H1 (cell line): ENCODE measurements around the gene MAPT.

Experiments used
- CEBPB ChIP-seq: IDR thresholded peaks from 2 replicates; pipeline ENCODE4 v1.6.1; 2012; ENCODE audit warnings: low read depth, low read length
- CHD1 ChIP-seq: IDR thresholded peaks from 2 replicates; pipeline ENCODE4 v1.6.1; 2012; ENCODE audit warnings: low read depth, low read length, improper control_type of control experiment
- CHD2 ChIP-seq: IDR thresholded peaks from 2 replicates; pipeline ENCODE4 v1.6.1; 2012; ENCODE audit warnings: low read length, improper control_type of control experiment
- EZH2 ChIP-seq: fragments of 200-600 bp; sonication (generic); IDR thresholded peaks from 2 replicates; pipeline ENCODE4 v1.7.1; 2012; ENCODE audit warnings: low read depth, mild to moderate bottlenecking, moderate library complexity, low read length, inconsistent platforms; ENCODE audit not compliant: severe bottlenecking
- POLR2A ChIP-seq, 2 experiments: IDR thresholded peaks; 1 replicate in 1 of 2; 2 replicates in 1 of 2; pipeline ENCODE4 v1.6.1; 2011; ENCODE audit warnings: low read depth in 2 of 2, low read length in 2 of 2, mild to moderate bottlenecking in 2 of 2; ENCODE audit errors: control extremely low read depth in 1 of 2
- TAF1 ChIP-seq: IDR thresholded peaks from 2 replicates; pipeline ENCODE4 v1.6.1; 2011; ENCODE audit warnings: mild to moderate bottlenecking, low read depth, low read length
- TF ChIP-seq, protein P1 (sequence below), 3 experiments: IDR thresholded peaks; 1 replicate in 2 of 3; 2 replicates in 1 of 3; pipeline versions ENCODE4 v1.5.1 to v1.6.1; 2011; ENCODE audit warnings: low read length in 3 of 3, mild to moderate bottlenecking in 3 of 3, inconsistent platforms in 2 of 3, low read depth in 1 of 3, moderate library complexity in 1 of 3; ENCODE audit not compliant: insufficient read depth in 1 of 3; ENCODE audit errors: control extremely low read depth in 1 of 3
- TF ChIP-seq, protein P2 (sequence below): IDR thresholded peaks from 2 replicates; pipeline ENCODE4 v1.6.1; 2011; ENCODE audit warnings: low read length, improper control_type of control experiment

- TF ChIP-seq CHD2 (no peak), EZH2 (no peak), CHD1 (no peak), CEBPB (no peak), TAF1 (no peak), POLR2A (IDR thresholded peaks at IDR 0.05; ENCODE audit: control extremely low read depth in 1 of 2, low read depth in 2 of 2, low read length in 2 of 2) (no peak)
- TF ChIP-seq, protein P1, sequence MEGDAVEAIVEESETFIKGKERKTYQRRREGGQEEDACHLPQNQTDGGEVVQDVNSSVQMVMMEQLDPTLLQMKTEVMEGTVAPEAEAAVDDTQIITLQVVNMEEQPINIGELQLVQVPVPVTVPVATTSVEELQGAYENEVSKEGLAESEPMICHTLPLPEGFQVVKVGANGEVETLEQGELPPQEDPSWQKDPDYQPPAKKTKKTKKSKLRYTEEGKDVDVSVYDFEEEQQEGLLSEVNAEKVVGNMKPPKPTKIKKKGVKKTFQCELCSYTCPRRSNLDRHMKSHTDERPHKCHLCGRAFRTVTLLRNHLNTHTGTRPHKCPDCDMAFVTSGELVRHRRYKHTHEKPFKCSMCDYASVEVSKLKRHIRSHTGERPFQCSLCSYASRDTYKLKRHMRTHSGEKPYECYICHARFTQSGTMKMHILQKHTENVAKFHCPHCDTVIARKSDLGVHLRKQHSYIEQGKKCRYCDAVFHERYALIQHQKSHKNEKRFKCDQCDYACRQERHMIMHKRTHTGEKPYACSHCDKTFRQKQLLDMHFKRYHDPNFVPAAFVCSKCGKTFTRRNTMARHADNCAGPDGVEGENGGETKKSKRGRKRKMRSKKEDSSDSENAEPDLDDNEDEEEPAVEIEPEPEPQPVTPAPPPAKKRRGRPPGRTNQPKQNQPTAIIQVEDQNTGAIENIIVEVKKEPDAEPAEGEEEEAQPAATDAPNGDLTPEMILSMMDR (IDR thresholded peaks at IDR 0.05; ENCODE audit: control extremely low read depth in 1 of 3, insufficient read depth in 1 of 3, low read depth in 1 of 3, low read length in 3 of 3), result no peak
- TF ChIP-seq, protein P2, sequence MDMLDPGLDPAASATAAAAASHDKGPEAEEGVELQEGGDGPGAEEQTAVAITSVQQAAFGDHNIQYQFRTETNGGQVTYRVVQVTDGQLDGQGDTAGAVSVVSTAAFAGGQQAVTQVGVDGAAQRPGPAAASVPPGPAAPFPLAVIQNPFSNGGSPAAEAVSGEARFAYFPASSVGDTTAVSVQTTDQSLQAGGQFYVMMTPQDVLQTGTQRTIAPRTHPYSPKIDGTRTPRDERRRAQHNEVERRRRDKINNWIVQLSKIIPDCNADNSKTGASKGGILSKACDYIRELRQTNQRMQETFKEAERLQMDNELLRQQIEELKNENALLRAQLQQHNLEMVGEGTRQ, result no peak
Observed at GRCh38 chr17:45967378-45967777, 73.0 kb downstream of the MAPT start.
